ENCODE data around the gene AP1B1.
"Not testable (repeated sequence)": the region's sequence is repeated elsewhere in the genome, so short reads cannot be mapped to it uniquely, and the experiment has no call there.

Gene AP1B1

GRCh38 chr22:29379258-29379657, 9.1 kb downstream of the AP1B1 start:
- TF ChIP-seq CTCF (IDR thresholded peaks at IDR 0.05; ENCODE audit: low read depth, low read length, missing control alignments), result no peak
- no peak for DNase-seq (ENCODE audit: low read depth)
- H3K4me3 ChIP-seq (ENCODE audit: low read depth, low read length), result no peak overlapping the region

- no peak for DNase-seq (ENCODE audit: low read depth)
- no peak overlapping the region for H3K4me3 ChIP-seq (ENCODE audit: low read depth, low read length)
- no peak for TF ChIP-seq CTCF (IDR thresholded peaks at IDR 0.05; ENCODE audit: low read depth, low read length, missing control alignments)
Measured at GRCh38 chr22:29377979-29378378, 10.4 kb downstream of the AP1B1 start.

- not testable (repeated sequence) for DNase-seq (ENCODE audit: low read depth); H3K4me3 ChIP-seq (ENCODE audit: low read depth, low read length)
Measured at GRCh38 chr22:29376705-29377104, 11.7 kb downstream of the AP1B1 start.

- no peak for DNase-seq (ENCODE audit: low read depth)
- no peak overlapping the region for H3K4me3 ChIP-seq (ENCODE audit: low read depth, low read length)
- TF ChIP-seq CTCF (IDR thresholded peaks at IDR 0.05; ENCODE audit: low read depth, low read length, missing control alignments), result no peak
Measured at GRCh38 chr22:29375398-29376076, 12.8 kb downstream of the AP1B1 start.

GRCh38 chr22:29374806-29375205, 13.6 kb downstream of the AP1B1 start:
- not testable (repeated sequence) for DNase-seq (ENCODE audit: low read depth); H3K4me3 ChIP-seq (ENCODE audit: low read depth, low read length)

GRCh38 chr22:29374401-29374800, 14.0 kb downstream of the AP1B1 start:
- no peak for TF ChIP-seq CTCF (IDR thresholded peaks at IDR 0.05; ENCODE audit: low read depth, low read length, missing control alignments)
- no peak for DNase-seq (ENCODE audit: low read depth)
- H3K4me3 ChIP-seq (ENCODE audit: low read depth, low read length), result no peak overlapping the region

GRCh38 chr22:29370537-29370936, 17.8 kb downstream of the AP1B1 start:
- TF ChIP-seq CTCF (IDR thresholded peaks at IDR 0.05; ENCODE audit: low read depth, low read length, missing control alignments), result no peak
- no peak for DNase-seq (ENCODE audit: low read depth)
- no peak overlapping the region for H3K4me3 ChIP-seq (ENCODE audit: low read depth, low read length)

- no peak overlapping the region for H3K4me3 ChIP-seq (ENCODE audit: low read depth, low read length)
- TF ChIP-seq CTCF (IDR thresholded peaks at IDR 0.05; ENCODE audit: low read depth, low read length, missing control alignments), result no peak
- no peak for DNase-seq (ENCODE audit: low read depth)
Measured at GRCh38 chr22:29369460-29369859, 18.9 kb downstream of the AP1B1 start.
